Measurements from ENCODE around the gene CLSTN2.

The CLSTN2 gene

GRCh38 chr3:140351466-140351865 lies 416.5 kb downstream of the CLSTN2 start:
- H3F3A ChIP-seq (ENCODE audit: control insufficient read depth, insufficient read depth): no peaks in the 10 kb centered on the region
- TF ChIP-seq EZH2phosphoT487 (IDR thresholded peaks at IDR 0.05; ENCODE audit: borderline replicate concordance, low read length) (no peak), CTCF (IDR thresholded peaks at IDR 0.05; ENCODE audit: low read depth, low read length, poor library complexity, severe bottlenecking) (no peak)
- no peaks in the 10 kb centered on the region for H4K20me1 ChIP-seq (ENCODE audit: control insufficient read depth, insufficient read depth, low read depth, low read length)
- peaks cover 17% of the 10 kb centered on the region; the same call in 1 of the 2 replicates for H3K9me3 ChIP-seq (ENCODE audit: control insufficient read depth, insufficient read depth, low read length)
- H3K4me1 ChIP-seq (ENCODE audit: control insufficient read depth, low read length): no peaks in the 10 kb centered on the region
- H3K27ac ChIP-seq (ENCODE audit: low read depth, low read length): no peak overlapping the region
- no peaks in the 10 kb centered on the region for H3K36me3 ChIP-seq (ENCODE audit: control insufficient read depth, low read length)
- no peaks in the 10 kb centered on the region for H3K27me3 ChIP-seq (ENCODE audit: control insufficient read depth, low read length)
- H3K4me2 ChIP-seq (ENCODE audit: low read length): no peak overlapping the region
- no peak overlapping the region for H3K4me3 ChIP-seq (ENCODE audit: low read length)
- H3K9me2 ChIP-seq (replicated peaks; ENCODE audit: control insufficient read depth, low read length): no peaks in the 10 kb centered on the region
- H3K79me2 ChIP-seq (ENCODE audit: control insufficient read depth, low read length): no peaks in the 10 kb centered on the region

DNA sequence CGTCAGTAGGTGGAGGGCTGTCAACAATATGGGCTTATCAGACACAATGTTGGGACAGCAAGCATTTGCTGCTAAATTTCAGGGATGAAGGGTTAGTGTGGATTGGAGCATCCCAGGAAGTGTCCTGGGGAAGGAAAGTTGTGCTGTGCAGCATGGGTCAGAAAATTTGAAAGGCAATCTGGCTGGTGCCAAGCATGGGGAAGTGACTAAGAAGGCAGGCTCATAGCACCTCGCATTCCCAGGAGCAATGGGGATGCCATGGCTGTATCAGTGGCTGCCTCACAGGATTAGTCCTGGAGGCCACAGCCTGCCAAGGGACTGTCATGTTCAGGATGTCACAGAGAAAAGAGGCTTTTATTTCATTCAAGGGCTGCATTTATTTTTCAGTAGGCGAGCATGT lies 420.5 kb downstream of the CLSTN2 start:
- no peak for TF ChIP-seq CTCF (IDR thresholded peaks at IDR 0.05; ENCODE audit: low read depth, low read length, poor library complexity, severe bottlenecking)
- no peak for TF ChIP-seq EZH2phosphoT487 (IDR thresholded peaks at IDR 0.05; ENCODE audit: borderline replicate concordance, low read length)
- Histone ChIP-seq H4K20me1 (ENCODE audit: control insufficient read depth, insufficient read depth, low read depth, low read length) (no peaks in the 10 kb centered on the region), H3F3A (ENCODE audit: control insufficient read depth, insufficient read depth) (no peaks in the 10 kb centered on the region), H3K9me2 (replicated peaks; ENCODE audit: control insufficient read depth, low read length) (no peaks in the 10 kb centered on the region), H3K4me2 (ENCODE audit: low read length) (no peak overlapping the region), H3K79me2 (ENCODE audit: control insufficient read depth, low read length) (no peaks in the 10 kb centered on the region), H3K4me1 (ENCODE audit: control insufficient read depth, low read length) (no peaks in the 10 kb centered on the region), H3K27ac (ENCODE audit: low read depth, low read length) (no peak overlapping the region), H3K9me3 (ENCODE audit: control insufficient read depth, insufficient read depth, low read length) (no peaks in the 10 kb centered on the region; the same call in 1 of the 2 replicates), H3K36me3 (ENCODE audit: control insufficient read depth, low read length) (no peaks in the 10 kb centered on the region), H3K4me3 (ENCODE audit: low read length) (no peak overlapping the region), H3K27me3 (ENCODE audit: control insufficient read depth, low read length) (no peaks in the 10 kb centered on the region; the same call in 1 of the 2 replicates)

- TF ChIP-seq EZH2phosphoT487 (IDR thresholded peaks at IDR 0.05; ENCODE audit: borderline replicate concordance, low read length) (no peak), CTCF (IDR thresholded peaks at IDR 0.05; ENCODE audit: low read depth, low read length, poor library complexity, severe bottlenecking) (no peak)
- H3F3A ChIP-seq (ENCODE audit: control insufficient read depth, insufficient read depth): no peaks in the 10 kb centered on the region
- H3K4me2 ChIP-seq (ENCODE audit: low read length): no peak overlapping the region
- H3K9me2 ChIP-seq (replicated peaks; ENCODE audit: control insufficient read depth, low read length): no peaks in the 10 kb centered on the region
- H3K36me3 ChIP-seq (ENCODE audit: control insufficient read depth, low read length): no peaks in the 10 kb centered on the region
- no peak overlapping the region for H3K27ac ChIP-seq (ENCODE audit: low read depth, low read length)
- H3K4me1 ChIP-seq (ENCODE audit: control insufficient read depth, low read length): no peaks in the 10 kb centered on the region
- no peak overlapping the region for H3K4me3 ChIP-seq (ENCODE audit: low read length)
- H4K20me1 ChIP-seq (ENCODE audit: control insufficient read depth, insufficient read depth, low read depth, low read length): no peaks in the 10 kb centered on the region
- no peaks in the 10 kb centered on the region for H3K9me3 ChIP-seq (ENCODE audit: control insufficient read depth, insufficient read depth, low read length)
- H3K79me2 ChIP-seq (ENCODE audit: control insufficient read depth, low read length): no peaks in the 10 kb centered on the region
- no peaks in the 10 kb centered on the region; the same call in 1 of the 2 replicates for H3K27me3 ChIP-seq (ENCODE audit: control insufficient read depth, low read length)
Observed at GRCh38 chr3:140358686-140359085, 423.7 kb downstream of the CLSTN2 start.

All from DOHH2 (cell line).